Iris pigment epithelial cell (primary cell): ENCODE results near the gene SLC7A11.

Experiments used
- DNase-seq: peaks from one replicate; pipeline ENCODE4 v3.0.0-alpha.2; 2011; ENCODE audit warnings: low read depth

SLC7A11 gene

DNA sequence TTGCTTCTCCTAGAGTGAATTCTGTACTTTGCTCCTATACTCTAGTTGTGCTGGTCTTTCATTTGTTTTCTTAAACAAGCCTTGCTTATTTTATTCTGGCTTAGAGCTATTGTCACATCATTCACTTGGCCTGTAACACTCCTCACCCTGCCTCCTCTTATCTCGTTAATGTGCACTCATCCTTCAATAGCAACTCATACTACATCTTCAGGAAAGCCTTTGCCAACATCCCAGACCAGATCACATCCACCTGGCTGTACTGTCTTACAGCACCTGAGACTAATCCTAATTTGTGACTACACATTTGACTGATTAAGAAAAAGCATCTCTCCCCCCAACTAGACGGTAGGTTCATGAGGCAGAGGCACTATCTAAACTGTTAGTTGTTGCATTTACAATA is 80.8 kb downstream of the SLC7A11 start:
- no peak for DNase-seq

GRCh38 chr4:138158746-138159297 is 83.3 kb downstream of the SLC7A11 start:
- DNase-seq = peak; percentile 87

DNA sequence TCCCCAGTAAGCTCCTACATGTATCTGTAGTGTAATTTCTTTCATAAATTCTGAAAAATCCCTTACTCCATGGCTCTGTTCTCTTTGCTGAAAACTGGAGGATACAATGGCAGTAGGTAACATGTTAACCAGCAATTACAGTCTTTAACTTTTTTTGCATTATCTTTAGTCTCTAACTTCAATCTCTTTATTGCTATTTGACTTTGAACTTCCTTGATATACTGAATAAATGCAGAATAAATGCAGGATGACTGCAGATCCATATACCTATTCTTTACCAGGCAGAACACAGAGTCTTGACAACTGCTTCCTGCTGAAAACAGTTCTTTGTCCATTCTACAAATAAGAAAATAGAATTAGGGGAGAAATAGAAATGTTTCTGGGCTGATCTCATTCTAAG is 101.3 kb downstream of the SLC7A11 start:
- DNase-seq = no peak

DNA sequence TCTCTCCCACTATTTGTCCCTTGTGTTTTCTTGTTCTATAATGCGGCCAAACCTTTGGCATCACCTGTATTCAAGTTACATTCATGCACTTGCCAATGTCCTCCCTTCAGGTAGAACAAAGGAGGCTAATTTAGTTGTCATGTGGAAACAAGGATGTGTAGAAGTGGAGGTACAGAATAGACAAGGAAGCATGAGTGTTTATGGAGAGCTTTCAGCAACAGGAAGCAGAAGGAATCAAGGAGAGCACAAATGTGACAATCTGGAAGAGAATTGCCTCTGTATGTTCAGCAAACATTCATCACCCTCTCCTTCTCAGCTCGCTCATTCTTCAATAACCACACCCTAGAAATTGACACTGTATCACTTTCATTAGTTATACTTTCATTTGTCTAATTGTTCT is 103.4 kb downstream of the SLC7A11 start:
- no peak for DNase-seq

DNA sequence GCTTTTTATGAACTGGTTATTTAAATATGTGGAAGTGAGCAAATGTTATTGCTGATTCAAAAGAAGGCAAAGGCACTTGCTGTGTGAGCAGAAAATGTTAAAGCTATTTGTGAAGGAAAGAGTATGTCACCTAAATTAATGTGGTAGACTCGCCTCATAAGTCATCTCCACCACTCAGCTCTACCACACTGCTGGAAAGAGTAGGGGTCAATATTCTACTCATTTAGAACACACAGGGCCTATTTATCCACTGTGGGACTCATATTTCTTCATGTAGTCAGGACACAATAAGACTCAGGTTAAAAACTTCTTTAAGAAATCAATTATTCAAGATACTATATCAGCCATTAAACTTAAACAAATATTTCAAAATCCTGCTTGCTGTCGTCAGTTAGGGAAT is 106.5 kb downstream of the SLC7A11 start:
- DNase-seq = no peak

GRCh38 chr4:138118270-138118669 is 123.9 kb downstream of the SLC7A11 start:
- DNase-seq = no peak

DNA sequence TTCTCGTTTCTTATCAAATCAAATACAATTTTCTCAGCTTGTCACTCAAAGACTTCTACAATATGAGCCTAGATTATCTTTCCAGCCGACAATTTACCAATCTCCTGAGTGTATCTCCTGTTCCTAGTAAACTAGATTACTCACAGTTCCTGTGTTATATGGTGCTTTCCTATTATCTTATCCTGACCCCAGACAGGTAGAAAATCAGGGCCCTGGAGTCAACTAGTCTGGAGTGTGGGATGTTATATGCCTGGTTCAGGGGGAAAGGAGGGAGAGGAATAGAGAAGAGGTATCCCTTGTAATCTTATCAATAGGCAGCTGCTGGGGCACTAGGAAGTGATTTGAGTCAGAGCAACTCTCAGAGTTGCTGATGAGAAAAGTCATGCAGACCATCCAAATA is 127.1 kb downstream of the SLC7A11 start:
- DNase-seq = no peak

DNA sequence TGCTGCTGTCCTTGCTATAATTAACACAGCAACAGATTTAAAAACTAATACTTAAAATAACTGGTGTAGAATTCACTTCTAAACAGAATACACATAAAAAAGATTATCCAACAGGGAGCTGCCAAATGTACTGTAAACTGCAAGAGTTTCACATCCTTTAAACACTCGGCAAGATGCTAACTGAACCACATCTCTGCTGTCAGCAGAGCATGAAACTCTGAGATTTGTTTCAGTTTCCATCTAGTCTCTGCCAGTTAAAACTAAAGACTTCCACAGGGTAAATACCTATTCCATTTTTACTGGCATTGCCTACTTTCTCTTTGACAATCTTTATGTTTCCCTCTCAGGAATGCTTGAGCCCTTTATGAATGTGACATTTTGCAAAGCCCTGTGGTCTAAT is 127.7 kb downstream of the SLC7A11 start:
- DNase-seq = no peak
